ENCODE measurements around the gene NPPA.
"Not testable (repeated sequence)": the region's sequence is repeated elsewhere in the genome, so short reads cannot be mapped to it uniquely, and the experiment has no call there.

NPPA gene

GRCh38 chr1:11847667-11848372 is at the start of gene NPPA:
Gene NPPA (minus strand): TSS chr1:11847783. CDS start chr1:11847684, 99 bp downstream.
- no peaks in the 10 kb centered on the region for H3K27me3 ChIP-seq (ENCODE audit: control insufficient read depth, insufficient read depth, low read length)
- no peak within 1 kb of the TSS for H3K27ac ChIP-seq (ENCODE audit: low read depth, low read length)
- no peaks in the 10 kb centered on the region for H3K9me3 ChIP-seq (ENCODE audit: control insufficient read depth, insufficient read depth, low read depth, low read length)
- H3K9ac ChIP-seq (ENCODE audit: low read length) = no peak within 1 kb of the TSS
- H3K4me3 ChIP-seq (ENCODE audit: low read depth, low read length) = no peak within 1 kb of the TSS
- peaks cover 36% of the 10 kb centered on the region for H3K36me3 ChIP-seq (ENCODE audit: control insufficient read depth, insufficient read depth, low read length)
- no peaks in the 10 kb centered on the region for H3K4me1 ChIP-seq (ENCODE audit: control insufficient read depth, insufficient read depth, low read length)

DNA sequence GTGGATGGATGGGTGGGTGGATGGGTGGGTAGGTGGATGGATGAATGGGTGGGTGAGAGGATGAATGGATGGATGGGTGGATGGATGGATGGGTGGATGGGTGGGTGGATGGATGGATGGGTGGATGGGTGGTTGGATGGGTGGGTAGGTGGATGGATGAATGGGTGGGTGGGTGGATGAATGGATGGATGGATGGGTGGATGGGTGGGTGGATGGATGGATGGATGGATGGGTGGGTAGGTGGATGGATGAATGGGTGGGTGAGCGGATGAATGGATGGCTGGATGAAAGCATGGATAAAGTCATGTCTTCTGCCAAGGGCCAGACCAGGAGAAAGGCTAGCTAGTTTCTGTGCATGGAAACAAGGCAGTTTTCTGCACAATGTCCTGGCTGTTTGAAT is 46.9 kb upstream of the NPPA start:
- H3K9me3 ChIP-seq (ENCODE audit: control insufficient read depth, insufficient read depth, low read depth, low read length); H3K4me1 ChIP-seq (ENCODE audit: control insufficient read depth, insufficient read depth, low read length); H3K36me3 ChIP-seq (ENCODE audit: control insufficient read depth, insufficient read depth, low read length); H3K4me3 ChIP-seq (ENCODE audit: low read depth, low read length); H3K27ac ChIP-seq (ENCODE audit: low read depth, low read length); H3K9ac ChIP-seq (ENCODE audit: low read length): not testable (repeated sequence)
- H3K27me3 ChIP-seq (ENCODE audit: control insufficient read depth, insufficient read depth, low read length) = peaks cover 19% of the 10 kb centered on the region

DNA sequence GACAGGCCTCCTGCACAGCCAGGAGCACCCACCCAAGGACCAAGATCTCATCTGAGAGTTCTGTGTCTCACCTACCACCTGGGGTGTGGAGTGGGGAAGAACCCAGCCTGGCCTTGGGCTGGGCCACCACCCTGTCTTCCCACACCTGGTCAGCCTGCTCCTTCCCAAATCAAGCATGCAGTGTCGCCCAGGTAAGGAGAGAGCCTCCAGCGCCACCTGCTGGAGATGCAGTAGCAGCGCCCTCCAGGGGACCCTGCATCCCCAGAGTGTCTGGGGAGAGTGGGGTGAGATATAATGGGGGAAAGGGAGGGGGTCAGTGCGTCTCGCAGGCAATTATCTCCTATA is 46.3 kb upstream of the NPPA start:
- peaks cover 13% of the 10 kb centered on the region for H3K27me3 ChIP-seq (ENCODE audit: control insufficient read depth, insufficient read depth, low read length)
- H3K9ac ChIP-seq (ENCODE audit: low read length) = no peak overlapping the region
- no peaks in the 10 kb centered on the region for H3K9me3 ChIP-seq (ENCODE audit: control insufficient read depth, insufficient read depth, low read depth, low read length)
- no peak overlapping the region for H3K27ac ChIP-seq (ENCODE audit: low read depth, low read length)
- H3K4me1 ChIP-seq (ENCODE audit: control insufficient read depth, insufficient read depth, low read length) = no peaks in the 10 kb centered on the region
- no peaks in the 10 kb centered on the region for H3K36me3 ChIP-seq (ENCODE audit: control insufficient read depth, insufficient read depth, low read length)
- H3K4me3 ChIP-seq (ENCODE audit: low read depth, low read length) = no peak overlapping the region

DNA sequence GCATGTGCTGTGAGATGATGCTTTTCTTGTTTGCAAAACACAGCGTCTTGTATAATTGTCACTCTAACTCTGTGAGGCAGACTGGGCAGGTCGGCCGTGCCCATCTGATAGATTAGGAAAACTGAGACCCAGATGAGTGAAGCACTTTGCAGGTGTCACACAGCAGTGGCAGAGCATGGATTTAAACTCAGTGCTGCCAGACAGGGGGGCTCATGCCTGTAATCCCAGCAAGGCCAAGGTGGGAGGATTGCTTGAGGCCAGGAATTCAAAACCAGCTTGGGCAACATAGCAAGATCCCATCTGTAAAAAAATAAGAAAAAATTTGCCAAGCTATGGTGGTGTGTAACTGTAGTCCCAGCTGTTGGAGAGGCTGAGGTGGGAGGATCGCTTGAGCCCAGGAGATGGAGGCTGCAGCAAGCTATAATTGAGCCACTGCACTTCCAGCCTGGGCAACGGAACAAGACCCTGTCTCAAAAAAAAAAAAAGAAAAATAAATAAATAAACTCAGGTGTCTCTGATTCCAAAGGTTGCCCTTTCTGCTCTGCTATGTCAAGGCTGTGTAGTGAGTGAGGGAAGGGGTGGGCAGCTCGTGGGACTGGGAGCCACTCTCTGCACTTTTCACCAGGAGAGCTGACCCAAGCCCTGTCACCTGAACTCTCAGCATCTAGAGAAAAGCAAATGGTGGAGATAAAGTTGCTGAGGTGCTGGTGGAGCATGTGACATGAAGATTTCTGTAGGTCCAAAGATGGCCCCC is 44.0 kb upstream of the NPPA start:
- H3K9ac ChIP-seq (ENCODE audit: low read length) = no peak overlapping the region
- H3K36me3 ChIP-seq (ENCODE audit: control insufficient read depth, insufficient read depth, low read length) = no peaks in the 10 kb centered on the region
- H3K9me3 ChIP-seq (ENCODE audit: control insufficient read depth, insufficient read depth, low read depth, low read length) = no peaks in the 10 kb centered on the region
- H3K27ac ChIP-seq (ENCODE audit: low read depth, low read length) = no peak overlapping the region
- no peak overlapping the region for H3K4me3 ChIP-seq (ENCODE audit: low read depth, low read length)
- no peaks in the 10 kb centered on the region; the same call in 1 of the 2 replicates for H3K27me3 ChIP-seq (ENCODE audit: control insufficient read depth, insufficient read depth, low read length)
- H3K4me1 ChIP-seq (ENCODE audit: control insufficient read depth, insufficient read depth, low read length) = no peaks in the 10 kb centered on the region

DNA sequence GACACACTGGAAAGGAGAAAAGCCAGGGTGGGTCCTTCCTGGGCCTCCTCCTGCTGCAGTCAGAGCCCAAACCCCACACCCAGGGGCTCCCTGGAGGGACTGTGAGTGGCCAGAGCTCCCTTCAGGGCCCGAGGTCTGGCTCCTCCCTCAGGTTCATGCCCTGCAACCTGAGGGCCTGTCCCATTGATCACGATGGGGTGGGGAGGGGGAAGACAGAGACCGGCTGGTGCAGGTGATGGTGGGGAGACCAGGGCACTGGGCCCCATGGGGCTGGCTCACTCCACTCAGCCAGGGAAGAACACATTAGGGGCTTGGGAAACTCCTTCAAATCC is 41.3 kb upstream of the NPPA start:
- Histone ChIP-seq H3K36me3 (ENCODE audit: control insufficient read depth, insufficient read depth, low read length) (no peaks in the 10 kb centered on the region), H3K9me3 (ENCODE audit: control insufficient read depth, insufficient read depth, low read depth, low read length) (no peaks in the 10 kb centered on the region), H3K4me3 (ENCODE audit: low read depth, low read length) (no peak overlapping the region), H3K27ac (ENCODE audit: low read depth, low read length) (no peak overlapping the region), H3K27me3 (ENCODE audit: control insufficient read depth, insufficient read depth, low read length) (no peaks in the 10 kb centered on the region; the same call in 1 of the 2 replicates), H3K9ac (ENCODE audit: low read length) (no peak overlapping the region), H3K4me1 (ENCODE audit: control insufficient read depth, insufficient read depth, low read length) (no peaks in the 10 kb centered on the region)

- Histone ChIP-seq H3K27me3 (ENCODE audit: control insufficient read depth, insufficient read depth, low read length) (no peaks in the 10 kb centered on the region; the same call in 1 of the 2 replicates), H3K36me3 (ENCODE audit: control insufficient read depth, insufficient read depth, low read length) (no peaks in the 10 kb centered on the region), H3K4me1 (ENCODE audit: control insufficient read depth, insufficient read depth, low read length) (peaks cover 1% of the 10 kb centered on the region), H3K9me3 (ENCODE audit: control insufficient read depth, insufficient read depth, low read depth, low read length) (no peaks in the 10 kb centered on the region), H3K27ac (ENCODE audit: low read depth, low read length) (no peak overlapping the region), H3K4me3 (ENCODE audit: low read depth, low read length) (no peak overlapping the region), H3K9ac (ENCODE audit: low read length) (no peak overlapping the region)
These were observed 40.8 kb upstream of the NPPA start for GRCh38 chr1:11888206-11888876.

DNA sequence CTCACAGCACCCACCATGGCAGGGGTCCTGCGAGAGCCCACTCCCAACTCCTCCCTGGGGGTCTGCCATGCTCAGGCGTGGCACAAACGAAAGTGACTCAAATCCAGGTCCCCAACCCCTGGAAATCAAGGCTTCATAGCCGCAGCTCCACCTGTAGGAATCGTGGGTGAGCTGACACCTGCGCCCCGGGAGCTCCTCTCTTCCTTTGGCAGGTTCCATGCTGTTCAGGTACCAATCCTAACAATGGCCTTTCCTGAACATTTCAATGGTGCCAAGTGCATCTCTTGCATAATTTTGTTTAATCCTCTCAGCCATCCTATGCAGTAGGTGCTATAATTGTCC is 40.1 kb upstream of the NPPA start:
- H3K27ac ChIP-seq (ENCODE audit: low read depth, low read length) = no peak overlapping the region
- H3K9ac ChIP-seq (ENCODE audit: low read length) = no peak overlapping the region
- H3K9me3 ChIP-seq (ENCODE audit: control insufficient read depth, insufficient read depth, low read depth, low read length) = no peaks in the 10 kb centered on the region
- peaks cover 8% of the 10 kb centered on the region for H3K4me1 ChIP-seq (ENCODE audit: control insufficient read depth, insufficient read depth, low read length)
- no peaks in the 10 kb centered on the region for H3K36me3 ChIP-seq (ENCODE audit: control insufficient read depth, insufficient read depth, low read length)
- H3K4me3 ChIP-seq (ENCODE audit: low read depth, low read length) = no peak overlapping the region
- H3K27me3 ChIP-seq (ENCODE audit: control insufficient read depth, insufficient read depth, low read length) = no peaks in the 10 kb centered on the region; the same call in 1 of the 2 replicates

- peaks cover 9% of the 10 kb centered on the region for H3K4me1 ChIP-seq (ENCODE audit: control insufficient read depth, insufficient read depth, low read length)
- H3K4me3 ChIP-seq (ENCODE audit: low read depth, low read length) = no peak overlapping the region
- H3K27me3 ChIP-seq (ENCODE audit: control insufficient read depth, insufficient read depth, low read length) = no peaks in the 10 kb centered on the region
- H3K9ac ChIP-seq (ENCODE audit: low read length) = no peak overlapping the region
- no peaks in the 10 kb centered on the region for H3K36me3 ChIP-seq (ENCODE audit: control insufficient read depth, insufficient read depth, low read length)
- no peak overlapping the region for H3K27ac ChIP-seq (ENCODE audit: low read depth, low read length)
- no peaks in the 10 kb centered on the region; the same call in 1 of the 2 replicates for H3K9me3 ChIP-seq (ENCODE audit: control insufficient read depth, insufficient read depth, low read depth, low read length)
These were observed 39.5 kb upstream of the NPPA start for GRCh38 chr1:11886986-11887665.

- no peak overlapping the region for H3K9ac ChIP-seq (ENCODE audit: low read length)
- no peak overlapping the region for H3K4me3 ChIP-seq (ENCODE audit: low read depth, low read length)
- H3K27ac ChIP-seq (ENCODE audit: low read depth, low read length) = no peak overlapping the region
- no peaks in the 10 kb centered on the region for H3K27me3 ChIP-seq (ENCODE audit: control insufficient read depth, insufficient read depth, low read length)
- H3K9me3 ChIP-seq (ENCODE audit: control insufficient read depth, insufficient read depth, low read depth, low read length) = no peaks in the 10 kb centered on the region; the same call in 1 of the 2 replicates
- H3K36me3 ChIP-seq (ENCODE audit: control insufficient read depth, insufficient read depth, low read length) = no peaks in the 10 kb centered on the region
- H3K4me1 ChIP-seq (ENCODE audit: control insufficient read depth, insufficient read depth, low read length) = peaks cover 9% of the 10 kb centered on the region
These were observed 38.3 kb upstream of the NPPA start for GRCh38 chr1:11885916-11886315.

DNA sequence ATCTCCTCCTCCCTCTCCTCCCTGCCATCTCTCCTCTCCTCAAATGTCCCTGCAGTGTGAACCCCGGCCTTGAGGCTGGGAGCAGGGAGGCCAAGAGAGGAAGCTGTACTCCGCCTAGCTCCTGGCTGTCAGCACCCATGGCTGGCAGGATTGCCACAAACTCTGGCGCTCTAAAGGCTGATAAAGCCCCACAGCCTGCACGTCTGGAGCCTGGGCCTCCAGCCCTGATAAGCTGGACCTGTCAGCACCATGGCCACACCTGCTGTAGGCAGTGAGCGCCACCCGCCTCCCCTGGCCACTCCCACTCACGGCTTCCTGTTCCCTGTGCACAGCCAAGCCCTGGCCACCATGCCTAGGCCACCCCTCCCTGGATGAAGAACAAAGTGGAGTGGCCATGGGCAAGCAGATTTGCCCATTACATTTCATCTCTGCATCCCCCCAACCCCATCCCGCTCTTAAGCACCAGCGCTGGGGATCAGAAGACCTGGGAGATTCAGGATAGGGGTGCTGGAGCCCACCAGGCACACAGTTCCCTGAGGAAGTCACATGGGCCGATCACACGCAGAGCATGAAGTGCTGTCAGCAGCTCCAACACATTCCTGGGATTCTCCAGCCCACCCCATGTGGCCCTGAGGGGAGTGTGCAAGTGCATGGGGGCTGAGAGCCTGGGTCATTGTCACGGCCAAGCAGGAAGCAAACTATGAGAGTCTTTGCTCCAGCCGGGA is 35.4 kb upstream of the NPPA start:
- Histone ChIP-seq H3K27ac (ENCODE audit: low read depth, low read length) (no peak overlapping the region), H3K4me1 (ENCODE audit: control insufficient read depth, insufficient read depth, low read length) (peaks cover 9% of the 10 kb centered on the region), H3K36me3 (ENCODE audit: control insufficient read depth, insufficient read depth, low read length) (no peaks in the 10 kb centered on the region), H3K9ac (ENCODE audit: low read length) (no peak overlapping the region), H3K27me3 (ENCODE audit: control insufficient read depth, insufficient read depth, low read length) (no peaks in the 10 kb centered on the region), H3K9me3 (ENCODE audit: control insufficient read depth, insufficient read depth, low read depth, low read length) (no peaks in the 10 kb centered on the region; the same call in 1 of the 2 replicates), H3K4me3 (ENCODE audit: low read depth, low read length) (no peak overlapping the region; the same call in 1 of the 2 replicates)

Data from HUES6 (cell line).